SK-N-DZ (cell line): ENCODE measurements around the gene ARHGEF4.

ENCODE experiments used
- DNase-seq: peaks from one replicate; pipeline ENCODE4 v3.0.0-alpha.2; 2015; ENCODE audit warnings: low spot score

ARHGEF4 gene

GRCh38 chr2:130814931-130815680, 21.6 kb upstream of the ARHGEF4 start:
- DNase-seq, result no peak

DNA sequence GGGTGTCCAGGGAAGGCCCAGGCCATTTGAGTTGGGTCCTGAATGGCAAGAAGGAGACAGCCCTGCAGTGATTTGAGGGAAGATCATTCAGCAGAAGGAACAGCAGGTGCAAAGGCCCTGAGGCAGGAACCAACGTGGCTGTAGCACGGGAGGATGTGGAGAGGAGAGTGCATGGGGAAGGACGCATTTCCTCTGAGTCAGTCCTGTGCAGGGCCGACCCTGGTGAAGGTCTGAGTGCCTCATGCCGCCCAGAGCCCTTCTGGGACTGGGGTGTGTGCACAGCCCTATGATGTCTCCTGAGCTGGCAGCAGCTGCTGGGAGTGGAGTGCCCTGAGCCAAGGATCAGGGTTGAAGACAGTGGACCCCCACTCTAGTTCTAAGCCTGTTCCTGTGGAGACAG, 17.9 kb upstream of the ARHGEF4 start:
- DNase-seq, result no peak

GRCh38 chr2:130819226-130819607, 17.5 kb upstream of the ARHGEF4 start:
- DNase-seq, result no peak

GRCh38 chr2:130819608-130820278, 17.0 kb upstream of the ARHGEF4 start:
- DNase-seq, result peak; percentile 73

- DNase-seq, result no peak
Measured at GRCh38 chr2:130820279-130820861, 16.3 kb upstream of the ARHGEF4 start.

DNA sequence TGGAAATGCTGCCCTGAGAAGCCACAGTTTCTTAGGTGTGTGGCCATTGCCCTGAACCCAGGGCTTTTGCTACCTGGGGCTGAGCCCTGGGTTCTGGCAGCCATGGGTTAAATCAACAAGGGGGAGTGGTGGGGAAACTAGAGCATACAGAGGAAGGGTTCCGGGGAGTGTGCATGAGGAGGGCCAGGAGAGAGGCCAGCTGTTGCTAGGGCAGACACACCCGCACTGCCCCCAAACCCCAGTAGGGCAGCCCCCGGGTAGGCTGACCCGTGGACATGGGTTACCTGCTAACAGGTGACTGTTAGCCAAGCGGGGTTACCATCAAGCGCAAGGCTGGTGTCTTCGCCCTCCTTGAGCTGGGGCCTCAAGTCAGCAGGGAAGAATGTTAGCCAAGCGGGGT, 14.8 kb upstream of the ARHGEF4 start:
- no peak for DNase-seq

- DNase-seq, result no peak
Measured at GRCh38 chr2:130822766-130823165, 13.9 kb upstream of the ARHGEF4 start.

GRCh38 chr2:130823171-130823885, 13.4 kb upstream of the ARHGEF4 start:
- DNase-seq, result no peak

- DNase-seq, result no peak
Measured at GRCh38 chr2:130823886-130824491, 12.7 kb upstream of the ARHGEF4 start.

DNA sequence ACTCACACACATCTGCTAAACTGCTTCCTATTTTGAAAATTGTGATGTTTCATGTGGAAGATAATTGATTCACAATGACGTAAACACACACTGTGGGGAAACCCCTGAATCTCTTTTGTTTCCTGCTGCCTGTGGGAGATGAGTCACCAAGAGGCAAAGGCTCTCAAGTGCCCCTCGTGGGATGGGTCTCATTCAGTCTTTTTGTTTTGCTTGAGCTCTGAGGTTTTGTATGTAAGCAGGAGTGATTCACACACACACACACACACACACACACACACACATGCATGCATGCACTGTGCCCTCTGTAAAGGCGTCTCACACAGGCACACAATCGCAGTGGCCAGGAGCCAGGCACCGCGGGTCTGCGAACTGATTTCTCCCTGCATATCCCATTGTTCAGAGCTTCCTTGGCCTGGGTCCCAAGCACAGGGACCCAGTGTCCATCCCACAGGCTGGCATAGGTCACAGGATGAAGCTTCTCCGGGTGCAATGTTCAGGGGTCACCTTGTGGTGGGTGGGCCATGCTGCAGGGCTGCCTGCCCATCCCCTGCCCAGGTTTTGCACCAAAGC, 12.1 kb upstream of the ARHGEF4 start:
- no peak for DNase-seq

DNA sequence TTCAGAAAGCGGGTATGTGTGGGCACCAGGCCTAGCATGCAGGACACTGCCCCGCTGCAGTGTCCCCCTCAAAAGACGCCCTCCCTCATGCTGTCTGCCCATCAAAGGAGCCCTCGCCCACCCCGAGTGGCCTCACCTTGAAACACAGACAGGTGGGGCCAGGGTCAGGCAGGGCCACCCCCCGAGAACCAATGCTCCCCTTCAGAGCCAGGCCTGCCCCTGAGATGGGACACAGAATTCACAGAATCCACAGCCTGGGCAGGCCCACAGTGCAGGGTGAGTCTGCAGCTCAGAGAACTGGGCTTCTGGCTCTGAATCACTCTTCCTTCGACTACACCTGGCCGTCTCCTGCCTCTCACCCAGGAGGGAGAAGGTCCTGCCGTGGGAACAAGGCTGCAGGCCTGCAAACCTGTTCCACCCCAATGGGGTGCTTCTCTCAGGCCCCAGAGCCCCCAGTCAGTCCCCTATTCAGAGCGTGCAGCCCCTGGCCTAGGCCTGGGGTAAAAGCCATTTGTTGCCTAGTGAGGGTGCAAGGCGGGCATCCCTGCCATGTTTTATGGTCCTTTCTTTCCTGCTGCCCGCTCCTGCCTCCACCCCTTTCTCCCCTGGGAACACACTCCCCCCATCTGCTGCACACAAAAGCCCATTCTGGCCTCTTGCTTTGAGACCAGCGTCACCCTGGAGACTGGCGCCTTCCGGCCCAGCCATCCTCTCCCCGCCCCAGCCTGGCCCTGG, 11.3 kb upstream of the ARHGEF4 start:
- no peak for DNase-seq

GRCh38 chr2:130825966-130826253, 10.8 kb upstream of the ARHGEF4 start:
- DNase-seq, result no peak

DNA sequence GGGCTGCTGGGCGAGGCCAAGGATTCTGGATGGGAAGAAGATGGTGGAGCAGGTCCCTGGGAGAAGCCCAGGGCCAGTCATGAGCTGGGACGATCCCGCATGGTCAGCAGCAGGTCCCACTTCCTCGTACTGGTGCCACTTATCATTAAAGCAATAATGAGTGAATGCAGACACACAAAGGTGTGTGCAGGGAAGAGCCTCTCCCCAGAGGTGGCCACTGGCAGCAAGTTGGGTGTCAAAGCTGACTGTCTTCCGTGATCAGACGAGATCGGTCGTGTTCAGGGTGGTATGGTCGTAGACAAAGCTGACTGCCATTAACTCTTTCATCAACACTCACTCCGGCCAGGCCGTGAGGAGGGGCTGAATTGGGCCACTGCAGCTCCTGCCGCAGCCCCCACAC, 10.3 kb upstream of the ARHGEF4 start:
- no peak for DNase-seq

GRCh38 chr2:130826821-130827501, 9.8 kb upstream of the ARHGEF4 start:
- DNase-seq, result no peak

DNA sequence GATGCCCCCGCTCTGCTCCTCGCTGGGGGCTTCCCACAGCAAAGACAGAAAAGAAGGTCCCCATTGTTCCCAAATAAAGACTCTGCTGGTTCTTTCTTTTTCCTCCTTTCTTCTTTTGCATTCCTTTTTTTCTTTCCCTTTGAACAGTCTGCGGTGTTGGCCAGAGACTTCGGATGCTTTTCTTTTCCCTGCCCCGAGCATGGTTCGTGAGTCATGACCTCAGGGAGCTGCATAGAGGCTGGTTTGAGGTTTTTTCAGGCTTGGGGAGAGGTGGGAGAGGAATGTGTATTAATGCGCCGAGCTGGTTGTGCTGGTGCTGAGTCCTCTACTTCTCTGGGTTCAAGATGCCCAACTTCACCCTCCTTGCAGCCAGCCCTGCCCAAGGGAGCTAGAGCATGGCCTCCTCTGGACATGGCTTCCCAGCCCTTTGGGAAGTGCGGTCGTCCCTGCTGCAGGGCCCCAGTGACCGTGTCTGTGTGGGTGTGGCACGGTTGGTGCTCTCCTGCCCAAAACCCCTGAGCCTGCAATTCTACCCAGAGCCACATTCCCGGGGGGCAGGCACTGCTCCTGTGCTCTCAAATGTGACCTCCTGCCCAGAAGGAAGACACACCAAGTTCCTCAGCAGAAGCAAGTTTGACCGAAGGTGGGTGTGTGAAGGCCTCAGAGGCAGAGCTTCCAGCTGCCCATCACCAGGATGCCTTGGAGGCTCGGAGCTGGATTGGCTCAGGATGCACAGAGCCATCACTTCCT, 9.0 kb upstream of the ARHGEF4 start:
- no peak for DNase-seq

DNA sequence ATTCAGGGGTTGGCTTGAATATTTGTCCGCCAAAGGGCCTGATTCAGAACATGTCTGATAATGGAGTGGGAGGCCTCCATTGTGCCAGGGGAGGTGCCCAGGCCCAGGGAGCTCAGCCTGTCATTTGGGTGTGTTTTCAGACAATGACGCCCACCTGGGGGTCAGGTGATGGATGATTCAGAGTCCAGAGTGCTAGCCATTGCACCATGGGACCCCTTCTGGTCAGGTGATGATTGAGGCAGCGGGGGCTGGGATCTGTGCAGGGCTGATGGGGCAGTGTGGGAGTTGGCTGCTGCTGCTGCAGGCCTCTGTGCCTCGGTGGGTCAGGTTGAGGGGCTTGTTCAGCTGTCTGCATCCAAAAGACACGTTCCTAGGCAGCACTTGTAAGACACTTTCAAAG, 8.3 kb upstream of the ARHGEF4 start:
- no peak for DNase-seq

DNA sequence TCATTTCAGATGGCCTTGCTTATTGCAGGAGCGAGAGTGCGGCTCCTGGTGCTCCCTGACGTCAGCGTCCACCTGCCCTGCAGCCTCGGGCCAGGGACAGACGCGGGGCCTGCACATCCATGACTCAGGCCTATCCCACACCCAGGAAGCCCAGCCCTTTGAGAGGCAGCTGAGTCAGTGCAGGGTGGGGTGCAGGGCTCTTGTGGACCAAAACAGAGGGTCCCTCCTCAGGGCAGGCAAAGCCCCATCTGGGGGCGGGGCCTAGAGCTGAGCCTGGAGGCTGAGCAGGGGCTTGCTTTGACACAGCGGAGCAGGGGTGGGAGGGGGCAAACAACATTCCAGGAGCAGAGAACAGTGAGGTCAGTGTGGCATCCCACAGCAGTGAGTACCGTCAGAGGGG, 7.7 kb upstream of the ARHGEF4 start:
- no peak for DNase-seq

DNA sequence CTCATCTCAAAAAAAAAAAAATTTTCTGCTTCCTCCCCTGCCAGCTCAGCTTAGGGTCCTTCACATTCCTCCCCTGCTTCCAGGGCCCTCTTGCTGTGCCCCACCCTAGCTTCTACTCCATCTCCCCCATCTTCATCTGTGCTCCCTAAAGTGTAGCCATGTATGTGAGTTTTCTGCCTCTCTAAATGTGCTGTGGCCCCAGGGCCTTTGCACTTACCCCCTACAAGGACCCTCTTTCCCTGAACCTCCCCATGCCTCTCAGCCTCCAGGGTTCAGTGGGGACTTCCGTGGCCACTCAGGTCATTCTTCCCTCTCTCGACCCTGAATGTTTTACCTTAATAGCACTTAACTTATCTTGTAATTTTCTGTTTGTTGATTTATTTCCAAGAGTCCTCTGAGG, 6.2 kb upstream of the ARHGEF4 start:
- DNase-seq, result no peak

- DNase-seq, result no peak
Measured at GRCh38 chr2:130831356-130831755, 5.4 kb upstream of the ARHGEF4 start.
